ENCODE measurements around the gene SLC8A1.
"Not testable (repeated sequence)": the region's sequence is repeated elsewhere in the genome, so short reads cannot be mapped to it uniquely, and the experiment has no call there.

Gene SLC8A1

GRCh38 chr2:40087927-40088326 is 364.0 kb downstream of the SLC8A1 start:
- DNase-seq = no peak
- in situ Hi-C loops (cut with MboI; ENCODE audit: low pct_unique_long_range_greater_than_20kb, low sequenced_read_pairs) = no loop called here

DNA sequence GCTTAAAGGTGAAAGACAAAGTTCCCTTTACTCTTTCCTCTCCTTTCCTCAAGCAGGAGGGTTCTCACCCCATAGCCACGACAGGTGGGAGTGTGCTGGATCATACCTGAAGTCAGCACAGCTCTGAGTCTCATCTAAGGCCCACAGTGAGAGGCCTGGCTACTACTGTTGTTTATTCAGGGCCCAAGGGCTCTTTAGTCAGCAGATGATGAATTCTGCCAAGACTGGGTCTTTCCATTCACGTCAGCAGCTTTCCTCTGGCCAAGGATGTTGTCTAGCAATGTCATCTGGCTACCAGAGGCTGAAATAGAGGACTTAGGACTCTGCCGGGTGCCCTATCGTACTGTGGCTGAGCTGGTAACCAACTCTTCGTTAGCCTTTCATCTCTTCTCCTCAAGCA is 364.5 kb downstream of the SLC8A1 start:
- DNase-seq = no peak
- in situ Hi-C loops (cut with MboI; ENCODE audit: low pct_unique_long_range_greater_than_20kb, low sequenced_read_pairs) = no loop called here

- in situ Hi-C loops (cut with MboI; ENCODE audit: low pct_unique_long_range_greater_than_20kb, low sequenced_read_pairs) = no loop called here
- DNase-seq = no peak
These were observed 366.1 kb downstream of the SLC8A1 start for GRCh38 chr2:40085786-40086185.

GRCh38 chr2:40073336-40073735 is 378.6 kb downstream of the SLC8A1 start:
- in situ Hi-C loops (cut with MboI; ENCODE audit: low pct_unique_long_range_greater_than_20kb, low sequenced_read_pairs) = not testable (repeated sequence)

GRCh38 chr2:40072442-40073232 is 379.3 kb downstream of the SLC8A1 start:
- in situ Hi-C loops (cut with MboI; ENCODE audit: low pct_unique_long_range_greater_than_20kb, low sequenced_read_pairs) = no loop called here
- DNase-seq = no peak

More at GRCh38 chr2:40073336-40073735, 378.6 kb downstream of the SLC8A1 start:
- not testable (repeated sequence) for DNase-seq

- in situ Hi-C loops (cut with MboI; ENCODE audit: low pct_unique_long_range_greater_than_20kb, low sequenced_read_pairs) = no loop called here
- no peak for DNase-seq
These were observed 389.5 kb downstream of the SLC8A1 start for GRCh38 chr2:40062381-40062780.

DNA sequence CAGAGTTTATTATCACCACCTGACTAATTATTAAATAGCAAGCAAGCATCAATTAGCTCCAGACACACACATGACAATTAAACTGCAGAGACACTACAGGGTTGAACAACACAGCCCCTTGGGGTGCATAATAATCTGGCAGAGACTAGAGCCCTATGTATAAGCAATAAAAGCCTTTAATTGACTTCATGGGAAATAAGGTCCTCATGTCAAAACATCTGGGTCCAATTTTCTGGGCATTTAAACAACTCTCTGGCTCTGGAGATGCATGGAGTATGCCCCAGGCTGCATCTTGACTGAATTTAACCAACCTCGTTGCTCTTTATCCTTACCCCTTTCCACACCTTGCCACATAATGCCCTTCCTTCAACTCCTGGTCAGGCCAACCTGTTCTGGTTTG is 402.1 kb downstream of the SLC8A1 start:
- DNase-seq = no peak
- in situ Hi-C loops (cut with MboI; ENCODE audit: low pct_unique_long_range_greater_than_20kb, low sequenced_read_pairs) = no loop called here

DNA sequence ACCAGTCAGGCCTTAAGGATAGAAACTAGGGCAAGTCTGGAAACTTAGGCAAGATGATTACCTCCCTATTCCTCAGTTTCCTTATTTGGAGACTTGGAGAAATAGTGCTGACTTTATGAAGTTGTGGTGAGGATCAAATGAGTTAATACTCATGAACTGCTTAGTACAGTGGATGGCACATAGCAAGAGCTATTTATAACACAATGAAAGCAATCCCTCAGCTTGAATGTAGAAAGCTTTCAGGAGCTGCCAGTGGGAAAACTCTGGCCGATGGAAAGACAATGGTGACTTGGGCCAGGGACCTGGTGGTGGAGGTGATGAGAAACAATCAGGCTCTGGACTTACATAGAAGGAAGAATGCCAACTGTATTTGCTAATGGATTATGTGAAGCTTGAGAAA is 403.4 kb downstream of the SLC8A1 start:
- in situ Hi-C loops (cut with MboI; ENCODE audit: low pct_unique_long_range_greater_than_20kb, low sequenced_read_pairs) = no loop called here
- no peak for DNase-seq

- in situ Hi-C loops (cut with MboI; ENCODE audit: low pct_unique_long_range_greater_than_20kb, low sequenced_read_pairs) = no loop called here
These were observed 404.5 kb downstream of the SLC8A1 start for GRCh38 chr2:40047406-40047805.

More at GRCh38 chr2:40047406-40047805, 404.5 kb downstream of the SLC8A1 start:
- DNase-seq = no peak

Measured in KBM-7 (cell line).